Melanocyte of skin (primary cell): Measurements from ENCODE around the gene ZNG1F. TPM values are rescaled to one million over a fixed set of nuclear protein-coding genes. Genes with fewer than 3 reads are reported as not detected.

Experiments
- small RNA-seq, 2 donors: library from RNA; depleted of rRNA; stranded (forward); fragments of <200 nt; gene quantifications; one replicate each; pipeline ENCODE3, GENCODE V24; 2012
- total RNA-seq, 2 donors: library from RNA; depleted of rRNA; stranded (reverse); fragments of >200 nt; gene quantifications; 2 replicates each; pipeline ENCODE4 v1.2.3, GENCODE V29; 2012

The ZNG1F gene
- 1 to 10 TPM; 5.3 to 6.2 TPM for total RNA-seq

GRCh38 chr9:41189217-41189616 is at the start of gene ZNG1F:
Gene ZNG1F, minus strand, starts transcription at chr9:41189317. Its CDS starts 59 bp downstream, at chr9:41189258.

GRCh38 chr9:41128581-41128980 is 60.5 kb downstream of the ZNG1F start, which contains the start of gene FOXD4L6:
Gene FOXD4L6, minus strand, starts transcription at chr9:41128681. Its CDS starts 298 bp downstream, at chr9:41128383.

Small RNAs within 50 kb of the gene (small RNA-seq; reads per million reads assigned to genes)
- gene MIR4477A (0 reads per million in 2 donors), gene RNA5SP530 (0 to 0.23 reads per million in 2 donors)

Other genes with a start within 250 kb of the ZNG1F start
- under 1 TPM; 0.33 to 0.34 TPM for gene FOXD4L6, start 60.6 kb downstream of the ZNG1F start, total RNA-seq